DOHH2 (cell line): ENCODE measurements around the gene PLCG2.

ENCODE experiments used
- CTCF ChIP-seq: fragments of 200-600 bp; sonication (generic); IDR thresholded peaks from one replicate; pipeline ENCODE4 v1.5.1; 2014; ENCODE audit warnings: antibody characterized with exemption, mild to moderate bottlenecking, low read depth, low read length; ENCODE audit not compliant: poor library complexity, severe bottlenecking
- EZH2phosphoT487 ChIP-seq: fragments of 200-600 bp; sonication (generic); IDR thresholded peaks from 2 replicates; pipeline ENCODE4 v1.6.1; 2017; ENCODE audit warnings: borderline replicate concordance, mild to moderate bottlenecking, antibody characterized with exemption, low read length, moderate library complexity, mixed read lengths

- TF ChIP-seq CTCF (no peak), EZH2phosphoT487 (no peak)
Measured at GRCh38 chr16:81734632-81735434, 44.3 kb upstream of the PLCG2 start.
